Measurements from ENCODE around the gene PCK2.
"Not testable (repeated sequence)": the region's sequence is repeated elsewhere in the genome, so short reads cannot be mapped to it uniquely, and the experiment has no call there.

The PCK2 gene

DNA sequence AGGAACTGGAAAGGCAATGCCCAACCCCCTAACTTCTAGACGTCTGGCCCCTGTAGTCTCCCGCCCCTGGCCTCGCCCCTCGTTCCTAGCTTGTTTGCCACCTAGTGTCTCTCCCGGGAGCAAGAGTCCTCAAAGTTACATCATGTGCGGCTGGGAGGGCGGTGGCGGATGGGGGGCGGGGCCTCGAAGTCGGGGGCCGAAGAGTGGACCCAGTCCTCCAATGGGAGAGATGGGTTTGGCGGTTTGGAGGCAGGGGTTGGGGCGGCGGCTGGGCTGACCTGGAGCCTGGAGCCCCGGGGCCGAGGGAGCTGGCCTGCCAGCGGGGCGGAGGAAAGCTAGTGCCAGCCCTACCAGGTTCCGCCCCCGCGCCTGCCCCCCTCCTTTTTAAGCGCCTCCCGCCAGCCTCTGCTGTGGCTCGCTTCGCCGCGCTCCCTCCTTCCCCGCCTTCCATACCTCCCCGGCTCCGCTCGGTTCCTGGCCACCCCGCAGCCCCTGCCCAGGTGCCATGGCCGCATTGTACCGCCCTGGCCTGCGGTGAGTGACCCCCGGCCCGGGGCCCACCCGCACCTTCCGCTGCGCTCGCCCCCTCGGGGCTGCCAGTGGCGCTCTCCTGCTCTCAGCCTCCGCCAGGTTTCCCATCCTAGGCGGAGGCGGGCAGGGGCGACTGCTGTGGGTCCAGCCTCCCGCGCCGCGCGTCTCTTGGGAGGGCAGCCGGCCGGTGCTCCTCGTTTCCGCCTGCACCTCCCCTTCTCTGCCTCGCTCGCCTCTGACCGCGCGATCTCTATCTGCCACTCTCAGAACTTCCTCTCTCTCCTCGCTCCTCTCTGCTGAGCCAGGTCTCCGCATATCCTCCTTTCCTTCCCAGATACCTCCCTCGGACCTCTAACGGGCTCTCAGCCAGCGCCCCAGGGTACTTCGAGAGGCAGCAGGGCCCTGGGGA is at the start of gene PCK2:
PCK2 (plus strand) TSS at position 411 of the 940 bp plus-strand sequence; CDS start at position 506, 95 bp downstream.
- DNase-seq = peak; percentile 60 to 91

DNA sequence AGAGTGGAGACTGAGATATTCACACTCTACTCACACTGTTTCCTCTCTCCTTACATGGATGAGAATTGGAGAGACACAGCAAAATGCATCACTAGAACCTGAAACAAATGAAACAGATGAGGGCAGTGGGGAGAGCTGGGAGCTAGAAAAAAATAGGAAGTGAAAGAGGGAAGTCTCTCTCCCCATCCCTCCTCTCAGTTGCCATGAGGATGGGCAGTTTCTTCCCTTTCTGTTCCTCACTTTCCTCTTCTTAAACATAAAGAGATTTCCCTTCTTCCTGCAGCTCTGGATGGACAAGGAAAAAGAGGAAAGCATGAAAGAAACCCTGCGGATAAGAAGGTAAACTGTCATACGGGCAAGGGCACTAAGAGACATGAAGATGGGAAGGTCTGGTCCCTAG is 45.1 kb upstream of the PCK2 start:
- not testable (repeated sequence) for DNase-seq

DNA sequence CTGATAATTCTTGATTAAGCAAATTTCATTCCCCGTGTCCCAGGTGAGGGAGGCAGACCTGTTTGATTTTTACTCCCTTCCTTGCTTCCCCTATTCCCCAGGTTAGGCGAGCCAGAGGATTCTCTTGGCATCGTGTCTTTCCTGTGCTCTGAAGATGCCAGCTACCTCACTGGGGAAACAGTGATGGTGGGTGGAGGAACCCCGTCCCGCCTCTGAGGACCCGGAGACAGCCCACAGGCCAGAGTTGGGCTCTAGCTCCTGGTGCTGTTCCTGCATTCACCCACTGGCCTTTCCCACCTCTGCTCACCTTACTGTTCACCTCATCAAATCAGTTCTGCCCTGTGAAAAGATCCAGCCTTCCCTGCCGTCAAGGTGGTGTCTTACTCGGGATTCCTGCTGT is 43.4 kb upstream of the PCK2 start:
- DNase-seq = peak in 1 of 2 experiments; percentile 3

- peak; percentile 87 to 89 for DNase-seq
Observed at GRCh38 chr14:24051176-24051788, 42.8 kb upstream of the PCK2 start.

DNA sequence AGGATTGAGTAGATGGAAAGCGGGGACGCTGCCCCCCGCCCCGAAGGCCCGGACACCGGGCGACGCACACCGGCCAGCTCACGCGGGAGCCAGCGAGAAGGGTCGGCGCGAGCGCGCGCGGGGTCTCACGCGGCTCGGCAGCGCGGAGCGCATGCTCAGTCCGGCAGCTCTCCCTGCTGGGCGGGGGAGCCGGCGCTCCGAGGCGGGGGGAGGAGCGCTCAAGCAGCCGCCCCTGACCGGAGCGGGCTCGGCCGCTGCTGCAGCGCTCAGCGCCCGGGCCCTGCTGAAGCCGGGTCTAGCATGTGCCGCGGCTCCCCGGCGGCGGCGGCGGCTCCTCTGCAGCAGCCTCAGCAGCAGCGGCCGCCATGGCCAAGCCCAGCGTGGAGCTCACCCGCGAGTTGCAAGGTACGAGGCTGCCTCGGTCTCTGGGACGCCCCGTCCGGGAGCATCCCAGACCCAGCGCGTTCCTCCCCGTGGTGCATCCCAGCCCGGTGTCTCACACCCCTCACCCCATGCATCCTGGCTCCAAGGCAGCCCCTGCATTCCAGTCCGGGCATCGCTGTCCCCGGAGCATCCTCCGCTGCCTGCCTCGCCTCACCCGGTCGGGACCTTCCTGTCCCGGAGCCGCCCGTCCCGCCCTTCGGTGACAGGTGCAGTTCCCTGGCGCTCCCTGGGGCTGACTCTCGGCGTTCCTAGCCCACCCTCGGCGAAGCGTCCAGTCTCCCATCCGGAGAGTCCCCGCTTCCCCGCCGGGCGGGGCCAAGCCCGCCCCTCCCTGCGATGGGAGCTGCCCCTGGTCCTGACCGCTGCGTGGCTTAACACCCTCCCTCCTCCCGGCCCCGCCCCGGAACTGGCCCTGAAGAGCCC is 42.1 kb upstream of the PCK2 start, which contains the start of gene CARMIL3:
CARMIL3 (plus strand) TSS at position 221 of the 867 bp plus-strand sequence; CDS start at position 366, 145 bp downstream.
- DNase-seq = peak; percentile 38 to 89

DNA sequence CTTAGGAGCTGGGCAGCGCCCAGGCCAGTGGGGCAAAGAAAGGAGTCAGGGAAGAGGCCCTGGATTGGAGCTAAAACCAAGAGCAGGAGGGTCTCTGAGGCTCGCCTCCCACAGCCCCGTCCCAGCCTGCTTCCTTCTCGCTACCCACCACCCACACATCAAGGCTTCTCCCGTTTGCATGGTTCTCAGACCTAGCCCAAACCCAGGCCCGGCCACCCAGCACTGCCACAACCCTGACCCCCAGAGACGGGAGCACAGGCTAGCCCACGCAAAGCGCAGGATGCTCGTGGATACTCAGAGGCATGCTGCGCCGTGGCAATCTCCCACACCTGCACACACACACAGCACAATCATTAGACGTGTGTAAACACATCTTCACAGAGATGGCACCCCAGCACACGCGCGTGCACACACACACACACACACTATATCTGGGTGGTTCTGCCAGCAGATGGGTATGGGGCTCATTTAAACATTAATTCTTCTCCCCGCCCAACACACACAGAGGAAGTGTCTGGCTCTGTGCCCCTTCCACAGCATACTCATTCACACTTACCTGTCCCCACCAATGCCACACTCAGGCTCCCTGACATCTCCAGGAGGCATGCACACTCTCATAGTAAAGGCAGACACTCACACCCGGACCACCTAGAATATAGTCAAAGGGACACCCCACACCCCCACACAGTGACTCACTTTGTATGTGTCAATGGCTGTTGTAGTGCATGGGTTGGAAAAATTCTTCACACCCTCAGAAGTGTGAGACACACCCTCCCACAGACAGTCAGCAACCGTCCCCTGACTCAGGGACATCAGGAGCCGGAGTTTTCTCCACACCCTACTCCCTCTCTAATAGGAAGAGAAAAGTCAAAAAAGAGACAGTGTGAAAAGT is 41.2 kb upstream of the PCK2 start:
- DNase-seq = no peak

- no peak for DNase-seq
Observed at GRCh38 chr14:24053548-24054323, 40.4 kb upstream of the PCK2 start.

GRCh38 chr14:24054324-24054641 is 39.8 kb upstream of the PCK2 start:
- no peak for DNase-seq

DNA sequence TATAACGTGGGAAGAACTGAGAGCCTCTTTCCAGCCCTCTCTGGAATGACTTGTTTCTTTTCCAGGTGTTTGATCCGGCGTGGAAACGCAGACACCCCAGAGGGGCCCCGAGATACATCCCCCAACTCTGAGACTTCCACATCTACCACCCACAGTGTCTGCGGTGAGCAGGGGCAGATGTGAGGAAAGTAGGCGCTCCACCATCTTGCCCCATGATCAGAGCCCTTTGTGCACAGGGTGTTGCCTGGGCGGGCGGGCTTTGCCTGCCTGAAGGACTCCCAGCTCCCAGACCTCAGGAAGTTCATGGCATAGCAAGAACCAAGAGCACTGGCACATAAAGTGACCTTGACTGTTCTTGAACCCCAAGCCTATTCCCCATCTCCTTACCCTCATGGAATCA is 39.5 kb upstream of the PCK2 start:
- DNase-seq = no peak

GRCh38 chr14:24055971-24056799 is 37.9 kb upstream of the PCK2 start:
- no peak for DNase-seq

DNA sequence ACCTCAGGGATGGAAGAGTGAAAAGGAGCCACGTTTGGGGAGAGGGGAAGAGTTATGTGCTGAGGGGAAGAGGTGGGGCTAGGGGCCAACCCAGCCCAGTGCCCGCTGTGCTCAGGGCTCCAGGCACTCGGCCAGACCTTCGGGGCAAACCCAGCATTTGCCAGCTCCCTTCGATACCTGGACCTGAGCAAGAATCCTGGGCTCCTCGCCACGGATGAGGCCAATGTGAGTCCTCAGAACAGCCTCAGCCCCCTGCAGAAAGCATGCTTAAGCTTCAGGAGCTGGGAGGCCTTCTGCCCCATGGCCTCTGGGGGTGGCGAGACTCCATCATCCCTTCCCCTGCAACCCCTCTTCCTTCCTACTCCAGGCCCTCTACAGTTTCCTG is 37.3 kb upstream of the PCK2 start:
- DNase-seq = no peak

GRCh38 chr14:24057271-24057670 is 36.8 kb upstream of the PCK2 start:
- DNase-seq = no peak

DNA sequence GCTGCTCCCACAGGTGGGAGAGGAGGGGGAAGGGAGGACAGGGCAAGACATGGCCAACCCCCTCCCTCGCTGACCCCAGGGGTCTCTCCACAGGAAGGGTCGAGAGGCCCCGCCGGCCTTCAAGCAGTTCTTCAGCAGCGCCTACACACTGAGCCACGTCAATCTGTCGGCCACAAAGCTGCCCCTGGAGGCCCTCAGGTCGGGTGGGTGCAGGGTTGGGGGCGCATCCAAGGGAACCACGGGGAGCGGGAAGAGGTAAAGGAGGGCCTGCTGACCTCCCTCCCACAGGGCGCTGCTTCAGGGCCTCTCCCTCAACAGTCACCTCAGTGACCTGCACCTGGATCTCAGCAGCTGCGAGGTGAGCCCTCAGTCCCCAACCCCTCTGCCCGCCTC is 36.2 kb upstream of the PCK2 start:
- no peak for DNase-seq

- DNase-seq = peak; percentile 20 to 46
Observed at GRCh38 chr14:24058260-24058950, 35.7 kb upstream of the PCK2 start.

DNA sequence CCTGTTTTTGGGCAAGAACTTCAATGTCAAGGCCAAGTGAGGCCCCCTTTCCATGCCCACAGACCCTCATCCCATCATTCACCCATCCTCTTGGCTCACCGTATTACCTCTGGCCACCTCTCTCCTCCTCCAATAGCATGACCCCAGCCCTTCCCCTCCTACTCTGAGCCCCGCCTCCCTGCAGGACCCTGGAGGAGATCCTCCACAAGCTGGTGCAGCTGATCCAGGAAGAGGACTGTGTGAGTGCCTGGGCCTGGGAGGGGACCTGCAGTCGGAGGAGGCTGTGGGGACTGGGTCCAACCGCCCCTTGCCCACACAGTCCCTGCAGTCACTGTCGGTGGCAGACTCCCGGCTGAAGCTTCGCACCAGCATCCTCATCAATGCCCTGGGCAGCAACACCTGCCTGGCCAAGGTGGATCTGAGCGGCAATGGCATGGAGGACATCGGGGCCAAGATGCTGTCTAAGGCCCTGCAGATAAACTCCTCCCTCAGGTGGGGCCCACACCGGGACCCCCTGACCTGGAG is 35.1 kb upstream of the PCK2 start:
- DNase-seq = no peak

- DNase-seq = no peak
Observed at GRCh38 chr14:24059841-24060388, 34.2 kb upstream of the PCK2 start.

- no peak for DNase-seq
Observed at GRCh38 chr14:24060443-24060842, 33.7 kb upstream of the PCK2 start.

DNA sequence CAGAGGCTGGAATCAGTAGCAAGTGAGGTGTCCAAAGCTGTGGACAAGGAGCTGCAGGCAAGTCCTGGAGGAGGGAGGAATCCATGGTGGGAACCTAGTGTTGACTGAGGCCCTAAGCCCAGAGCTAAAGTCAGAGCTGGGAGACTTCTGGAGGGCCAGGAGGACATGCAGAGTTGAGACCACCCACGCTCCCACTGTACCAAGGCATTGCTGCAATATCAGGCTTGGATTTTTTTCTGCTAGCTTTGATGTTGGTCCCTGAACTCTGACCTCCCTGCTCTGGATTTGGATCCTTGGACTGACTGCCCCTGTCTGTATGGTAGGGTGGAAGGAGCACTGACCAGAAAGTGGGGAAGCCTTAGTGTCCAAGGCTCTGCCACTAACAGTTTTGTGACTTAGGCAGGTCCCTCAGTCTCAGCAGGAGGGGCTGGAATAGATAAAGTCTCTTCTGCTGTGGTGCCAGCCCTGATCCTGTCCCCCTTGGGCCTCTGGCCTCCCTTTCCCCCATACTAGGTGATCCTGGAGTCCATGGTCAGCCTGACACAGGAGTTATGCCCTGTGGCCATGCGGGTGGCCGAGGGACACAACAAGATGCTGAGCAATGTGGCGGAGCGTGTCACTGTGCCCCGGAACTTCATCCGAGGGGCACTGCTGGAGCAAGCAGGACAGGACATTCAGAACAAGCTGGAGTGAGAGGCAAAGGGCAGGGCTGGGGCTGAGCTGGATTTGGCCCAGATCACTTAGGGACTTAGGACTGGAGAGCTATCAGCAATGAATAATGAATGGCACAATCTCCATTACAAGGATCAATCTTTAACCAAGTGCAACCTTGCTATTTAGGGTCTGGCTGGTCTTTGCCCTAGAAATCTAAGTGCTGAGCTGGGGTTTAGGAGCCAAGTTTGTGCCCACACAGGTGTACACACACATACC is 32.9 kb upstream of the PCK2 start:
- no peak for DNase-seq

Data from NCI-H526 (cell line).